Activated CD8-positive, alpha-beta memory T cell treated with anti-CD3 and anti-CD28 coated beads, Interleukin-2, amount 50 U/mL, for 4 hours (primary cell): ENCODE results near the gene COPS8.

Experiments
- DNase-seq: peaks from one replicate; pipeline ENCODE4 v3.0.0-alpha.2; 2020

The COPS8 gene

DNA sequence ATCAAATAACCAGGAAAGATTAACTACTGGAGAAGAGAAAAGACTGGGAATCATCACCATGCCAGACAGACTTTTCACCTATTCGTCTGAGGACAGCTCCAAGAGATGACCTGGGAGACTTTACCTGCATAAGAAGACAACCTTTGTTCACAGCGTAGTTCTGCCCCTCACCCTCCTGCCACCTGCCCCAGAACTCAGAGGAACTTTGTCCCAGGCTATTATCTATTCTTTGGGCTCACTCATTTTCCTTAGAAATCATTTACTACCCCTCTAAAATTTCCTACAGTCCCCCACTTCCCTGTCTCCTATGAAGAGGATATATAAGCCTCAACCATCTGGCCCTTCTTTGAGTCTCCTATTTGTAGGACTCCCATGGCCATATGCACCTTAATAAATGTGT lies 19.3 kb upstream of the COPS8 start:
- DNase-seq, result no peak

- no peak for DNase-seq
Observed at GRCh38 chr2:237068005-237068576, 17.6 kb upstream of the COPS8 start.

DNA sequence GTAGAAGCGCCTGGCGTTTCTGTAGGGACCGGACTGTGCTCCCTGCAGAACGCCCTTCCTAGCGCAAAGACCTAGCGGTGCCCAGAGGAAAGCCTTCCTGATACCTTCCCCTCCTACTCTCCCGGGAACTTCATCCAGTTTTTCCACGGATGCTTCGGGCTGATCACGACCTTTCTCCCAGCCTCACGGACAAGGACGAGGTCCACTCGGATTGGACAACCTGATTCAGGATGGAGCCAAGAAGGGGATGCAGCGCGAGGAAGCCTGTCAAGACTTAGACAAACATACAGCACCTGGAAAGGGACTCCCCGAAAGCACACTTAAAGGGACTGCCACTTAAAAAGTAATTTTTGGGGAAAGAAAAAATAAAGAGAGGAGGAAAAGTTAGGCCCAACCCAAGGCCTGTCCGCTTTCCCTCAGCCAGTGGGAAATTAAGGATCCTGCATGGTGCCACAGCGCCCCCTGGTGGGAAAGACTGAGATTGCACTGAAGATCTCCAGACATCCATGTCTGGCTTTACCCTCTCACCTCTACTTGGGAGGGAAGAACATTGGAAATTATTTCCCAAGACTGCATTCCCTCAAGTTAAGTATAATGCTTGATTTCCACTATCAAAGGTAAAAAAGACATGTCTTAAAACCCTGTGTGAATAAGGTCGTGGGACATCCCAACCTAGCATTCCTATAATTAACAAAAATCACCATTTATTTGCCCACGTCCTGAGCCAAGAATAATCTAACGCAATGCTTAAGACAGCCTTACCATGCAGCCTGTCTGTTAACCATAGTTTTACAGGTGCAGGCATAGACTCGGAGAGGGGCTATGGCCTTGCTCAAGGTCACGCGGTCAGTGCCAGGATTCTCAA lies 13.4 kb upstream of the COPS8 start:
- DNase-seq, result peak; percentile 73

GRCh38 chr2:237073552-237073951 lies 12.1 kb upstream of the COPS8 start:
- no peak for DNase-seq

DNA sequence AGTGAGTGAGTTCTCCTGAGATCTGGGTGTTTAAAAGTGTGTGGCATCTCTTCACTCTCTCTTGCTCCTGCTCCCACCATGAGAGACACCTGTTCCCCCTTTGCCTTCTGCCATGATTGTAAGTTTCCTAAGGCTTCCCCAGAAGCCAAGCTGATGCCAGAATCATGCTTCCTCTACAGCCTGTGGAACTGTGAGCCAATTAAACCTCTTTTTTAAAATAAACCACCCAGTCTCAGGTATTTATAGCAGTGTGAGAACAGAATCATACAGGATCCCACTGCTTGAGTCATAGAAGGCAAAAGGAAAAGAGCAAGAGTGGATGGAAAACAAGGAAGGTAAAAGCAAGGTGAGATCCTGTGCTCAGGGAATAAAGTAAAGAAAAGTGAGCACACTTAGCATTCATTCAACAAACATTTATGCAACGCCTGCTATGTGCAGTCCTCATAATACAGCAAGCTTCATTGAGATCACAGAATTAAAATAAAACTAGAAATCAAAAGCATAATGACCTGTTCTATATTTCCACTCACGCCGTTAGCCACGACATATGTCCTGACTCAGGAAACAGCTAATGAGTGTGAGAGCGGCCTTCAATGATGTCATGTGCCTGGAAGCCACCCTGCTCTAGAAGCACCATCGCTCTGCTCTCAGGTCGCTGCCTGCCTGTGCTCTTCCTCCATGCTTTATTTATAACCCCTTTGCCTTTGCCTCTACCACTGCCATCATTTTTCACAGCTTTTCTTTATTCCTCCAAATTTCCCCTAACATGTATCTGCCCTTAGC lies 11.3 kb upstream of the COPS8 start:
- no peak for DNase-seq

DNA sequence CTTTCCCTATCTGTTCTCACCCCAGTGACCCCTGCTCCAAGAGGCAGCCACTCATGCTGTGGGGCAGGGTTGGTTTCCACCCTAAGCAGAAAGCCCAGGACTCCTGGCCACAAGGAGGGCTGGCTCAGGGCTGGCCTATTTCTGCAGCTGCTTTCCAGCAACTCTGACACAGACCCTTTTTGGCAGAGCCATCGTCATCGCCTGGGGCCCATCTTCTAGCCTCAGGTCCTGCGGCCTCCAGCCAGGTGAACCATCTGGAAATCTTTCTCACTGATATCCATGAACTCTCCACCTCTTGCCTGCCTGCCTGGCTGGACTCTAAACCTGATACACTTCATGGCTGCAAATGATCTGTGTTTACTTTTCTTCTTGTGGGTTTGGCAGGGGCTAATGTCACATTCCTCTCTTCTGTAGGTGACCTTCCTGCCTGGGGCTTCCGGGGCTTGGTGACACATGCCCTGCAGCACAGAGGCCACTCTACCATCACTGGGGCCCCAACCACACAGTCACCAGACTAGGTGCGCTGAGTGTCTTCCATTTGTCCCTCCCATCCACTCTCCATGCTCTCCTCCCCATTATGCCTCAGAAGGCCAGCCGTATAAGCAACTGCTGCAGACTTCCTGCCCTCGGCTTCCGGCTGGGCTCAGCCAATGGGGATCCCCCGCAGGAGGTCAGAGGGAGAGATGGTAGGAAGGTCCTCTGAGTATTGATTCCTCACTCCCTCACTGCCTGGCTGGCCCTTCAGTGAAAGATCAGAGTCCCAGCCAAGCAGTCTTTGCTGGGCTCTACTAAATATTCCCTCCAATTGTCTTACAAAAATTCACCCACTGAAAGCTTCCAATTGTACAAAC lies 9.7 kb upstream of the COPS8 start:
- DNase-seq, result no peak

- no peak for DNase-seq
Observed at GRCh38 chr2:237081596-237081995, 4.1 kb upstream of the COPS8 start.

DNA sequence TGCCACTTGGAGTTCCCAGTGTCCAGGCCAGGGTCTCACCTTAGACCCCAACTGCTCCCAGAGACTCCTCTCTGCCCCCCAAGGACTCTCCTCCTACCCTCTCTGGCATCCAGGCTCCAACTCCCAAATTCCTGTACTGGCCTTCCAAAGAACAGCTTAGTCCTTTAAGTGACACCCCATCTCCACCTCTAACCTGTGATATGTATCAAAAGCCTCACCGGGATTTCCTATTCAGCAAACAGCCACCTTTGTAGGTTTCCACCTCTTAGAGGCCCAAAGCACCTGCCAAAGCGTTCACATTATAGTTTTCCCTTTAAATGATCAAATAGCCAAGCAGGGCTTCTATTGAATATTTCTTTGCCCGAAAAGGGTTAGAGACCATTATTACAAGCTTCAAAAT lies 2.7 kb upstream of the COPS8 start:
- no peak for DNase-seq

- no peak for DNase-seq
Observed at GRCh38 chr2:237084444-237084843, 1.2 kb upstream of the COPS8 start.

GRCh38 chr2:237090906-237091305 lies 5.2 kb downstream of the COPS8 start:
- DNase-seq, result no peak

DNA sequence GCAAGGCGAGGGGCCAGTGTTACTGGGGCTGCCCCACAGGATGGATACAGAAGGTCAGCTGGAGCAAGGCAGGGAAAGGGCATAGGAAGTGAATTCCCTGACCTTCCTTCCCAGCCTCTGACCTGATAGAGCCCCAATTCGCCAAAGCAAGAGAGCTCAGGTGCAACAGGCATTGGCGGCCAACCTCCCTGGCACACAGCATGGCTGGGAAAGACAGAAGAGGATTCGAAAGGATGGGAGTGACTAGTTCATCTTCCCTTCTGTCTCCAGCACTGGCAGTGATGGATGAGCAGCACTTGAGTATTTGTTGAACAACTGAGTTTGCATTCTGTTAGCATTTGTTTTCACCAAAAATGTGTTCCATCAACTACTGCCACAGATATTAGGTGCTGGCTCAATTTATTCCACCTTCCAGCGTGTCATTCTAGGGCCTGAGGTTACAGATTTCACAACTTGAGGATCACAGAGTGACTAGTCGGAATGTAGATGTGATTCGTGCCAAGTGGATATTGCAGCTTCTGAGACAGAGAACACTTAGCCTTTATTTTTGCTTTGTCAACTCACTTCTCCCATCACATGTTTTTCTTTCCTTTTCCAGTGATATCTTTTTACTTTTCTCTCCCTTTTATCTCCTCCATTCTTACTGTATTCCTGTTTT lies 6.2 kb downstream of the COPS8 start:
- no peak for DNase-seq

GRCh38 chr2:237092506-237092905 lies 6.8 kb downstream of the COPS8 start:
- DNase-seq, result no peak

- DNase-seq, result no peak
Observed at GRCh38 chr2:237092920-237093781, 7.5 kb downstream of the COPS8 start.

GRCh38 chr2:237096201-237096600 lies 10.5 kb downstream of the COPS8 start:
- DNase-seq, result no peak

GRCh38 chr2:237096911-237097310 lies 11.2 kb downstream of the COPS8 start:
- DNase-seq, result no peak

GRCh38 chr2:237097326-237097910 lies 11.7 kb downstream of the COPS8 start:
- no peak for DNase-seq

DNA sequence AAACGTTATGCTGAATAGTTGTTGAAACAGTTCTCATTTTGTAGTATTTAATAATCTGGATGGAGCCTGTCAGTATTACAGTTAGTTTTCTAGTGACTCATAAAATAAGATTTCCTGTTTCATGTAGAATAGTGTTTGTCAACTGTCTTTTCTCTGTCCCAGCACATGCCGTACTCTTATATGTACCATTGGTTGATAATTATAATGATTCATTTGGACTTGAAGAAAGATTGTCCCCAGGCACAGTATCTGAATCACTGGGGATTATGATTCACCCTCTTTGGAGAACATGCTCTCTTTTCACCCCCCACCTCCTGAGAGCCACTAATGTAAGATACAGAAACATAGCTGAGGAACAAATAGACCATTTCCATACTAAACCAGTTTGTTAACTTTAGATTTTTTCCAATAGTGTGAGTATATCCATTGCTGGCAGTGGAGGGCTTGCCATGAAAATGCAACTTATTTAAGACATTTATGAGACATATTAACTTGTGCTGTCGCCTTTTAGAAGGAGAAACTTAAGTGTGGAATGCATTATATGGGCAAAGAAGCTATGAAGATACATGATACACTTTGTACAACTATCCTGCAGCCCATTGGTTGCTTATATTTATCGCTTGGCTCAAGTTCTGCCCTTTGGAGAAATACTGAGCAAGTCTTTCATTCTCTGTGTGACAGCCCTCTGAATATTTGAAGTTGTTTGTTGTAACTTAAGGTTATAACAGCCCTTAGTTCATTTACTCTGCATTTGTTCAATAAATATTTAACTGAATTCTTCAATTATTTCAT lies 12.4 kb downstream of the COPS8 start:
- DNase-seq, result no peak

DNA sequence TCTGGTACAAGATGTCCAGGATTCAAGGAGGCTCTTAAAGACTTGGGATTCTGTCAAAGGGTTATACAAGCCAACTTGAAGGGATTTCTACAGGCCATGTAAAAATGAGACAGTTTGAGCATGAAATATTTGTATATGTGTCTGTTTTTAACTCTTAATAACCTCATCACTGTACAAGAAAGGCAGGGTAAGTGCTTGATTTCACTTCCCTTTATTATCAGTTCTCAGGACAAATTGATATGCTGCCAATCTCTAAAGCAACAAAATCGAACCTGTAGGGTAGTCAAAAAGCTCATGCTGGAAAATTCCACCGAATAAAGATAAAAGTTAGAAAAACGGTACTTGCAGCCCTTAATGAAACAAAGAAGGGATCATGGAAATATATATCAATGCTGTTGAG lies 14.1 kb downstream of the COPS8 start:
- DNase-seq, result no peak

DNA sequence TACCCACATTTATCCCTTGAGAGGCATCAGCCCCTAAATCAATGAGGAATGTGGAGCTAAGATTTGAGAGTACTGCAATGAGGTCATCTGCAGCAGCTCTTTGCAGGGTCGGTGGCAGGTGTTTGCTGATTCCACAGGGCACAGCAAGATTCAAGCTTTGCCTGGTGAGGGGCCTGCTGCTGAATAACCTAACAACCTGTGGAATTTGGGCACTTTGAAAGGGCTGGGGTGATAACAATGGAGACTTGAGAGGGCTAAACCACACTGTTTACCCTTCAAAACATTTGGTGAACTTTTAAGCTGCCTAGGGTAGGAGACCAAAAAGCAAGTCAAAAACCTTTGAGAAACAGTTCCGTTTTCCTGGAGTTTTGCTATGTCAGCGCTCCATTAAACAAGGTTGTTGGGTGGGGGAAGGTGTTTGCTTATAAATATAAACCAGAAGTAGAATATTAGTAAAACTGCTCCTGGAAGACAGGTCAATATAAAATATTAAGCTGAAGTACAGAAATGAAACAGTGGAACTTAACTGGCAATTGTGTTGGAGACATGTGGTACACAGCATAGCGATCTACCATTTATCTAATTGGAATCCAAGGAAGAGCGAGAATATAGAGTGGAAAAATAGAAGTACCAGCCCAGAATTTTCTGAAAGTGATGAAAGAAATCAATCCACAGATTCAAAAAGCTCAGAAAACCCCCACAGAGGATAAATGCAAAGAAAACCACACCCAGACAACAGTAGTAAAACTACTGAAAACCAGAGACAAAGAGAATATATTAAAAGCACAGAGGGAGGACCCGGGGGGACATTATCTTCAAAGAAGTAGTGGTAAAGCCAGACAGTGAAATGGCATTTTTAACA lies 15.7 kb downstream of the COPS8 start:
- DNase-seq, result no peak
